ENCODE data around the gene TMIE.
A peak's percentile ranks its signal among the peaks of the same experiment; 100 is the strongest.

TMIE gene

GRCh38 chr3:46669191-46669999, 31.8 kb upstream of the TMIE start:
- no peak for DNase-seq

GRCh38 chr3:46670000-46670890, 30.9 kb upstream of the TMIE start:
- no peak for DNase-seq

GRCh38 chr3:46670891-46671427, 30.2 kb upstream of the TMIE start:
- DNase-seq, result no peak

- DNase-seq, result no peak
Observed at GRCh38 chr3:46671541-46672348, 29.4 kb upstream of the TMIE start.

GRCh38 chr3:46672349-46672695, 28.9 kb upstream of the TMIE start:
- no peak for DNase-seq

GRCh38 chr3:46673151-46674030, 27.8 kb upstream of the TMIE start:
- no peak for DNase-seq

GRCh38 chr3:46674031-46674845, 27.0 kb upstream of the TMIE start:
- DNase-seq, result peak in 2 of 3 donors; percentile 22 to 23

GRCh38 chr3:46675426-46675825, 25.8 kb upstream of the TMIE start:
- DNase-seq, result no peak

- no peak for DNase-seq
Observed at GRCh38 chr3:46675843-46676567, 25.2 kb upstream of the TMIE start.

- no peak for DNase-seq
Observed at GRCh38 chr3:46676601-46677410, 24.4 kb upstream of the TMIE start.

GRCh38 chr3:46677411-46677726, 23.8 kb upstream of the TMIE start:
- DNase-seq, result peak in 2 of 3 donors; percentile 15 to 50

- DNase-seq, result no peak
Observed at GRCh38 chr3:46678280-46678679, 22.9 kb upstream of the TMIE start.

- DNase-seq, result no peak
Observed at GRCh38 chr3:46679681-46680080, 21.5 kb upstream of the TMIE start.

- DNase-seq, result no peak
Observed at GRCh38 chr3:46680298-46680826, 20.8 kb upstream of the TMIE start.

- DNase-seq, result no peak
Observed at GRCh38 chr3:46681387-46681786, 19.8 kb upstream of the TMIE start.

GRCh38 chr3:46681856-46682540, 19.2 kb upstream of the TMIE start:
- peak; percentile 72 to 80 (median 76) for DNase-seq

GRCh38 chr3:46682974-46683373, 18.2 kb upstream of the TMIE start:
- no peak for DNase-seq

- DNase-seq, result peak; percentile 65 to 74 (median 68)
Observed at GRCh38 chr3:46684891-46685290, 16.3 kb upstream of the TMIE start.

- no peak for DNase-seq
Observed at GRCh38 chr3:46685446-46685845, 15.7 kb upstream of the TMIE start.

Data from suppressor macrophage treated with lipopolysaccharide for 1 hour (primary cell).